ENCODE data around the gene TWIST2. TPM values are rescaled to one million over a fixed set of nuclear protein-coding genes. Genes with fewer than 3 reads are reported as not detected.

The TWIST2 gene
- 0.09 and 0.54 TPM in 2 replicates for total RNA-seq

GRCh38 chr2:238847841-238848690 lies at the start of gene TWIST2:
Gene TWIST2 (plus strand): TSS chr2:238848085. CDS start chr2:238848216, 131 bp downstream.

